GM23338 (cell line): ENCODE results near the gene MMP24OS. TPM values are rescaled to one million over a fixed set of nuclear protein-coding genes. Genes with fewer than 3 reads are reported as not detected.

Source experiments
- ATAC-seq: fragments of 200-7000 bp; cut with Tn5 transposase; 3 replicates; pipeline ENCODE4 v1.9.1; 2020
- DNase-seq: peaks from one replicate; pipeline ENCODE4 v3.0.0-alpha.2; 2015; ENCODE audit warnings: low spot score
- H2AFZ ChIP-seq: fragments of 200-600 bp; sonication (generic); 2 replicates; pipeline ENCODE4 v1.8.0; 2016; ENCODE audit warnings: antibody characterized with exemption, mild to moderate bottlenecking, moderate library complexity
- H3F3A ChIP-seq: fragments of 200-600 bp; sonication (generic); replicated peaks from 2 replicates; pipeline ENCODE4 v1.8.0; 2017; ENCODE audit warnings: antibody characterized with exemption, mixed run types, low read depth
- H3K27ac ChIP-seq: fragments of 200-600 bp; sonication (generic); 2 replicates; pipeline ENCODE4 v1.6.1; 2016; ENCODE audit warnings: low read depth
- H3K27me3 ChIP-seq: fragments of 200-600 bp; sonication (generic); 2 replicates; pipeline ENCODE4 v1.8.0; 2016; ENCODE audit warnings: mild to moderate bottlenecking, mixed run types, moderate library complexity; ENCODE audit not compliant: insufficient read depth
- H3K36me3 ChIP-seq: fragments of 200-600 bp; sonication (generic); 2 replicates; pipeline ENCODE4 v1.8.0; 2016; ENCODE audit warnings: mild to moderate bottlenecking; ENCODE audit not compliant: insufficient read depth
- H3K4me1 ChIP-seq: fragments of 200-600 bp; sonication (generic); 2 replicates; pipeline ENCODE4 v1.8.0; 2016; ENCODE audit warnings: mild to moderate bottlenecking, moderate library complexity; ENCODE audit not compliant: insufficient read depth
- H3K4me2 ChIP-seq: fragments of 200-600 bp; sonication (generic); 2 replicates; pipeline ENCODE4 v1.7.1; 2017; ENCODE audit warnings: mixed run types
- H3K4me3 ChIP-seq: fragments of 200-600 bp; sonication (generic); 2 replicates; pipeline ENCODE4 v1.6.1; 2016; ENCODE audit warnings: mixed run types
- H3K79me2 ChIP-seq: fragments of 200-600 bp; sonication (generic); replicated peaks from 2 replicates; pipeline ENCODE4 v1.8.0; 2017; ENCODE audit warnings: mild to moderate bottlenecking; ENCODE audit not compliant: insufficient read depth
- H3K9me2 ChIP-seq: fragments of 200-600 bp; sonication (generic); 2 replicates; pipeline ENCODE4 v1.8.0; 2017; ENCODE audit not compliant: insufficient read depth
- H4K20me1 ChIP-seq: fragments of 200-600 bp; sonication (generic); replicated peaks from 2 replicates; pipeline ENCODE4 v1.8.0; 2017; ENCODE audit warnings: mild to moderate bottlenecking; ENCODE audit not compliant: insufficient read depth
- H3K27ac Mint-ChIP-seq: 2 replicates; pipeline ENCODE4 v1.8.0; 2020; ENCODE audit warnings: inconsistent platforms, mild to moderate bottlenecking, moderate library complexity, mixed read lengths
- H3K27me3 Mint-ChIP-seq: 3 replicates; pipeline ENCODE4 v1.8.0; 2022; ENCODE audit warnings: low read depth, mild to moderate bottlenecking, moderate library complexity, mixed read lengths, inconsistent platforms; ENCODE audit not compliant: insufficient read depth, poor library complexity
- H3K36me3 Mint-ChIP-seq: 3 replicates; pipeline ENCODE4 v1.8.0; 2021; ENCODE audit warnings: low read depth, mild to moderate bottlenecking, inconsistent platforms, moderate library complexity, mixed read lengths
- H3K4me1 Mint-ChIP-seq: 3 replicates; pipeline ENCODE4 v1.8.0; 2020; ENCODE audit warnings: mild to moderate bottlenecking, inconsistent platforms, mixed read lengths
- H3K4me3 Mint-ChIP-seq: 3 replicates; pipeline ENCODE4 v1.8.0; 2021; ENCODE audit warnings: moderate library complexity, mild to moderate bottlenecking, inconsistent platforms, mixed read lengths
- H3K9me3 Mint-ChIP-seq: 3 replicates; pipeline ENCODE4 v1.8.0; 2020; ENCODE audit warnings: moderate library complexity, mild to moderate bottlenecking, inconsistent platforms, mixed read lengths
- CREB1 ChIP-seq: fragments of 250-450 bp; sonication (Bioruptor Pico); IDR thresholded peaks from 2 replicates; pipeline ENCODE4 v1.5.0; 2020; ENCODE audit warnings: low read depth, mild to moderate bottlenecking, moderate library complexity
- CTCF ChIP-seq, 2 experiments: fragments of 200-600 bp in 1 of 2; sonication (generic) in 1 of 2; conservative IDR thresholded peaks; 2 replicates each; pipeline versions ENCODE4 v1.5.1 to v1.6.1; 2016 to 2017; ENCODE audit warnings: antibody characterized with exemption in 2 of 2, low read depth in 2 of 2, mild to moderate bottlenecking in 2 of 2, moderate library complexity in 1 of 2
- ETS1 ChIP-seq: IDR thresholded peaks from 2 replicates; pipeline ENCODE4 v1.6.1; 2016; ENCODE audit warnings: antibody characterized with exemption
- EZH2 ChIP-seq: fragments of 200-600 bp; sonication (generic); IDR thresholded peaks from one replicate; pipeline ENCODE4 v1.8.0; 2017; ENCODE audit warnings: antibody characterized with exemption, mild to moderate bottlenecking, low read depth; ENCODE audit not compliant: unreplicated experiment
- EZH2phosphoT487 ChIP-seq: fragments of 200-600 bp; sonication (generic); IDR thresholded peaks from one replicate; pipeline ENCODE4 v1.8.1; 2018; ENCODE audit warnings: antibody characterized with exemption; ENCODE audit not compliant: unreplicated experiment
- JUNB ChIP-seq: IDR thresholded peaks from one replicate; pipeline ENCODE4 v1.6.1; 2016; ENCODE audit warnings: antibody characterized with exemption; ENCODE audit not compliant: unreplicated experiment
- NANOG ChIP-seq: IDR thresholded peaks from 2 replicates; pipeline ENCODE4 v1.6.1; 2016; ENCODE audit warnings: antibody characterized with exemption, borderline replicate concordance
- POLR2AphosphoS5 ChIP-seq: IDR thresholded peaks from 2 replicates; pipeline ENCODE4 v1.6.1; 2016; ENCODE audit warnings: antibody characterized with exemption, low read depth
- REST ChIP-seq: IDR thresholded peaks from one replicate; pipeline ENCODE4 v1.6.1; 2018; ENCODE audit warnings: antibody characterized with exemption; ENCODE audit not compliant: unreplicated experiment
- STAT1 ChIP-seq: IDR thresholded peaks from one replicate; pipeline ENCODE4 v1.6.1; 2016; ENCODE audit warnings: antibody characterized with exemption; ENCODE audit not compliant: unreplicated experiment
- ZNF114 ChIP-seq: fragments of 250-450 bp; sonication (Bioruptor Pico); IDR thresholded peaks from 2 replicates; pipeline ENCODE4 v1.5.0; 2020; ENCODE audit warnings: mild to moderate bottlenecking, moderate library complexity
- ZNF331 ChIP-seq: fragments of 250-450 bp; sonication (Bioruptor Pico); IDR thresholded peaks from 2 replicates; pipeline ENCODE4 v1.5.0; 2020; ENCODE audit warnings: low read depth, mild to moderate bottlenecking, moderate library complexity
- ZNF462 ChIP-seq: fragments of 250-450 bp; sonication (Bioruptor Pico); IDR thresholded peaks from 2 replicates; pipeline ENCODE4 v1.5.0; 2020; ENCODE audit warnings: mild to moderate bottlenecking, moderate library complexity
- polyA plus RNA-seq: library from polyadenylated mRNA; unstranded; fragments of >200 nt; fragmentation: Nextera tagmentation; extraction: Ambion mirVana; gene quantifications from 2 replicates; pipeline ENCODE4 v1.2.1, GENCODE V29; 2016
- total RNA-seq: library from RNA; depleted of rRNA; stranded (reverse); fragments of >200 nt; shearing (Covaris generic); gene quantifications from 2 replicates; pipeline ENCODE4 v1.2.3, GENCODE V29; 2014

The MMP24OS gene
- total and polyA plus RNA-seq, 2 experiments from 2014 or later: 10.5 to 25.4 TPM

GRCh38 chr20:35319871-35320197, 41.9 kb upstream of the MMP24OS start:
- TF ChIP-seq JUNB: no peak
- TF ChIP-seq ZNF462 (CRISPR knock-in tag): no peak
- TF ChIP-seq EZH2phosphoT487: no peak
- TF ChIP-seq ZNF114 (CRISPR knock-in tag): no peak
- TF ChIP-seq POLR2AphosphoS5: no peak
- TF ChIP-seq STAT1: no peak
- no peak for TF ChIP-seq REST
- no peak for TF ChIP-seq ZNF331 (CRISPR knock-in tag)
- no peak for TF ChIP-seq NANOG
- TF ChIP-seq CTCF (conservative IDR thresholded peaks at IDR 0.05; ENCODE audit: low read depth in 2 of 2): no peak
- TF ChIP-seq EZH2: no peak
- no peak for TF ChIP-seq CREB1 (CRISPR knock-in tag)
- TF ChIP-seq ETS1: no peak
- peaks cover 23% of the 10 kb centered on the region for H3K4me1 Mint-ChIP-seq
- H3K36me3 Mint-ChIP-seq: no peaks in the 10 kb centered on the region
- H3K4me3 Mint-ChIP-seq: no peak overlapping the region
- Histone ChIP-seq H3K9me2 (no peaks in the 10 kb centered on the region), H3K27ac (no peak overlapping the region), H3K27me3 (no peaks in the 10 kb centered on the region), H3K4me1 (peaks cover 8% of the 10 kb centered on the region), H2AFZ (no peak overlapping the region), H3K79me2 (no peaks in the 10 kb centered on the region), H4K20me1 (no peaks in the 10 kb centered on the region), H3K4me3 (no peak overlapping the region), H3K36me3 (no peaks in the 10 kb centered on the region), H3K4me2 (no peak overlapping the region), H3F3A (no peaks in the 10 kb centered on the region)
- ATAC-seq (no peak), DNase-seq (no peak)
- H3K27me3 Mint-ChIP-seq: peaks cover 2% of the 10 kb centered on the region
- H3K9me3 Mint-ChIP-seq: no peaks in the 10 kb centered on the region; the same call in 2 of the 3 replicates
- no peak overlapping the region for H3K27ac Mint-ChIP-seq
